ENCODE data around the gene SGSM2. TPM values are rescaled to one million over a fixed set of nuclear protein-coding genes. Genes with fewer than 3 reads are reported as not detected.

Gene SGSM2
- total RNA-seq, 1 experiment from 2014 or later: 62.0 TPM

GRCh38 chr17:2321399-2321798 is 15.9 kb upstream of the SGSM2 start:
- no peaks in the 10 kb centered on the region for H3K79me2 ChIP-seq (ENCODE audit: low read depth)
- BruUV-seq (replicated peaks): no TSS peak
- ChIA-PET CTCF (interaction anchor here (0.6 kb wide), 1 partner anchor 1451 kb away, joined by 16 read pairs; no protein-coding TSS in a partner anchor), POLR2A (ENCODE audit: unreplicated experiment) (interaction anchor here (0.6 to 0.7 kb wide), 2 partner anchors 8 to 20 kb away, joined by 3 read pairs; no protein-coding TSS in a partner anchor)
- H2AFZ ChIP-seq: no peak overlapping the region
- no peaks in the 10 kb centered on the region for H3K4me1 ChIP-seq (replicated peaks; ENCODE audit: insufficient read depth)
- intact Hi-C loops (cut with micrococcal nuclease; ENCODE audit: unreplicated experiment): no loop called here
- H3F3A ChIP-seq (ENCODE audit: insufficient read depth, low read depth): peaks cover 81% of the 10 kb centered on the region
- H3K4me3 ChIP-seq: no peak overlapping the region
- TF ChIP-seq EZH2 (IDR thresholded peaks at IDR 0.05; ENCODE audit: low read depth): no peak
- no peak for TF ChIP-seq CTCF (conservative IDR thresholded peaks at IDR 0.05)
- H3K4me2 ChIP-seq: no peak overlapping the region
- no peaks in the 10 kb centered on the region for H3K9me2 ChIP-seq (ENCODE audit: insufficient read depth)
- no peak for DNase-seq
- peaks cover 38% of the 10 kb centered on the region for H3K36me3 ChIP-seq (ENCODE audit: low read depth)
- no peak overlapping the region for H3K27ac ChIP-seq
- no peaks in the 10 kb centered on the region for H3K27me3 ChIP-seq (ENCODE audit: insufficient read depth, low read depth)
- no peaks in the 10 kb centered on the region for H3K9me3 ChIP-seq (ENCODE audit: insufficient read depth, low read depth)
- H4K20me1 ChIP-seq (ENCODE audit: insufficient read depth): 0 out of 2 replicates have a peak, but pooled peaks cover 4% of the 10 kb centered on the region

GRCh38 chr17:2323629-2324314 is 13.5 kb upstream of the SGSM2 start:
- POLR2A ChIA-PET (ENCODE audit: unreplicated experiment): no interaction called here

GRCh38 chr17:2331303-2331702 is 6.0 kb upstream of the SGSM2 start:
- no peak overlapping the region for H3K4me2 ChIP-seq
- H3K27me3 ChIP-seq (ENCODE audit: insufficient read depth, low read depth): no peaks in the 10 kb centered on the region
- POLR2A ChIA-PET (ENCODE audit: unreplicated experiment): interaction anchor here (0.6 kb wide), 1 partner anchor 196 kb away, joined by 15 read pairs; no protein-coding TSS in a partner anchor
- peaks cover 16% of the 10 kb centered on the region; the same call in 1 of the 2 replicates for H3K4me1 ChIP-seq (replicated peaks; ENCODE audit: insufficient read depth)
- TF ChIP-seq CTCF (conservative IDR thresholded peaks at IDR 0.05) (no peak), EZH2 (IDR thresholded peaks at IDR 0.05; ENCODE audit: low read depth) (no peak)
- no peaks in the 10 kb centered on the region for H3K9me3 ChIP-seq (ENCODE audit: insufficient read depth, low read depth)
- no peak overlapping the region for H2AFZ ChIP-seq
- intact Hi-C loops (cut with micrococcal nuclease; ENCODE audit: unreplicated experiment): no loop called here
- no peak for DNase-seq
- H3K9me2 ChIP-seq (ENCODE audit: insufficient read depth): no peaks in the 10 kb centered on the region
- peaks cover 70% of the 10 kb centered on the region for H3K36me3 ChIP-seq (ENCODE audit: low read depth)
- H3K27ac ChIP-seq: no peak overlapping the region
- peaks cover 53% of the 10 kb centered on the region for H3K79me2 ChIP-seq (ENCODE audit: low read depth)
- no TSS peak for BruUV-seq (replicated peaks)
- no peak overlapping the region for H3K4me3 ChIP-seq
- peaks cover 45% of the 10 kb centered on the region; the same call in 1 of the 2 replicates for H3F3A ChIP-seq (ENCODE audit: insufficient read depth, low read depth)
- H4K20me1 ChIP-seq (ENCODE audit: insufficient read depth): peaks cover 37% of the 10 kb centered on the region
- CTCF ChIA-PET: no interaction called here

More at GRCh38 chr17:2323629-2324314, 13.5 kb upstream of the SGSM2 start:
- CTCF ChIA-PET: no interaction called here
- Histone ChIP-seq H3K36me3 (ENCODE audit: low read depth) (peaks cover 45% of the 10 kb centered on the region), H3F3A (ENCODE audit: insufficient read depth, low read depth) (peaks cover 74% of the 10 kb centered on the region), H3K9me3 (ENCODE audit: insufficient read depth, low read depth) (no peaks in the 10 kb centered on the region), H3K27me3 (ENCODE audit: insufficient read depth, low read depth) (no peaks in the 10 kb centered on the region), H4K20me1 (ENCODE audit: insufficient read depth) (peaks cover 20% of the 10 kb centered on the region; the same call in 1 of the 2 replicates), H3K27ac (no peak overlapping the region), H3K4me2 (no peak overlapping the region), H3K79me2 (ENCODE audit: low read depth) (no peaks in the 10 kb centered on the region), H3K4me3 (no peak overlapping the region), H2AFZ (no peak overlapping the region), H3K4me1 (replicated peaks; ENCODE audit: insufficient read depth) (no peaks in the 10 kb centered on the region), H3K9me2 (ENCODE audit: insufficient read depth) (no peaks in the 10 kb centered on the region)
- intact Hi-C loops (cut with micrococcal nuclease; ENCODE audit: unreplicated experiment): no loop called here
- TF ChIP-seq EZH2 (IDR thresholded peaks at IDR 0.05; ENCODE audit: low read depth): no peak
- TF ChIP-seq CTCF (conservative IDR thresholded peaks at IDR 0.05): no peak
- DNase-seq: no peak
- no TSS peak for BruUV-seq (replicated peaks)
